DMS53 treated with DMSO at 0.1 percent for 48 hours (cell line): ENCODE results near the gene PIGA.

Source experiments
- DNase-seq: peaks from one replicate; lab custom pipeline; 2025; ENCODE audit not compliant: unreplicated experiment; lab: John Stamatoyannopoulos, UW

The PIGA gene, protein sequence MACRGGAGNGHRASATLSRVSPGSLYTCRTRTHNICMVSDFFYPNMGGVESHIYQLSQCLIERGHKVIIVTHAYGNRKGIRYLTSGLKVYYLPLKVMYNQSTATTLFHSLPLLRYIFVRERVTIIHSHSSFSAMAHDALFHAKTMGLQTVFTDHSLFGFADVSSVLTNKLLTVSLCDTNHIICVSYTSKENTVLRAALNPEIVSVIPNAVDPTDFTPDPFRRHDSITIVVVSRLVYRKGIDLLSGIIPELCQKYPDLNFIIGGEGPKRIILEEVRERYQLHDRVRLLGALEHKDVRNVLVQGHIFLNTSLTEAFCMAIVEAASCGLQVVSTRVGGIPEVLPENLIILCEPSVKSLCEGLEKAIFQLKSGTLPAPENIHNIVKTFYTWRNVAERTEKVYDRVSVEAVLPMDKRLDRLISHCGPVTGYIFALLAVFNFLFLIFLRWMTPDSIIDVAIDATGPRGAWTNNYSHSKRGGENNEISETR

DNA sequence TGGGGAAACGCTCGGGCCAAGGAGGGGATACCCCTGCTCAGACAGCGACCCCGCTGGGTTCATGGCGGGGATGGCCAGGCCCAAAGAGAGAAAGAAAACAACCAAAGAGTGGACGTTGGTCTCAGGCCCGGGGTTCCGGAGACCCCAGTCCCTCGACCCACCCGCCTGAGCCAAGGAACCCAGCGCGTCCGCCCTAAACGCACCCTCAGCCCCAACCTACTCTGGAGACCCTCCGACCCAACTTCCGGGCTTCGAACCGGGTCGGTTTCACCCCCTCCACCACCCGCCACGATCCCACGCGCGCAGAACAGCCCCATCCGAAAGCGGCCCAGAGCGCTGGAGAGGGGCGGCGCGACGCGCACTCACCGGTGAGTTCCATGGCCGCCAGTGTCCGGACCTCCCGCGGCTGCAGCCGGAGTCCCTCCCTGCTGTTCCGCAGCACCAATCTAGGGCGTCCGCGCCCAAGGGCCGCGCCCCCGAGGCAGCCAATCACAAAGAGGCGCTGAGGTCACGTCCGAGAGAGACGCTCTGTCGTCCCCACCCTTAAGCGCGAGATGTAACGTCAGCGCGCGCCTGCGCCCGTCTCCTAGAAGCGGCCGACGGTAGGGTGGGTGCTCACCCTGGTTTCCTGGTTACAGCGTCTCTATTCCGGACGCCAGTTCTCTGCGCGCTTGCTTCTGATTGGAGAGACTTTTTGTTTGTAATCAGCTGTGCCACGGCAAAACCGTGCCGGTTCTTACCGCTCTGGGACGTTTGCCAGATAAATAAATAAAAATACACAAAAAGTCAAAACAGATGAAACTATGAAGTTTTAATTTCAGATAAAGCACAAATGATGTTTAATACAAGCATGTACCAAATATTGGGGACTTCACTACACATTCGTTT is at the start of gene PIGA:
Gene PIGA, minus strand, starts transcription at position 389 of the 888 bp plus-strand sequence. CDS start 3,593 bp downstream, outside the sequence.
- DNase-seq = peak; percentile 87

GRCh38 chrX:15384304-15384703 is 49.0 kb upstream of the PIGA start, which contains the start of gene VEGFD:
Gene VEGFD, minus strand, starts transcription at chrX:15384413. Its CDS starts 467 bp downstream, at chrX:15383946.
- no peak for DNase-seq

- DNase-seq = no peak
These were observed 47.5 kb upstream of the PIGA start for GRCh38 chrX:15382813-15383212.

DNA sequence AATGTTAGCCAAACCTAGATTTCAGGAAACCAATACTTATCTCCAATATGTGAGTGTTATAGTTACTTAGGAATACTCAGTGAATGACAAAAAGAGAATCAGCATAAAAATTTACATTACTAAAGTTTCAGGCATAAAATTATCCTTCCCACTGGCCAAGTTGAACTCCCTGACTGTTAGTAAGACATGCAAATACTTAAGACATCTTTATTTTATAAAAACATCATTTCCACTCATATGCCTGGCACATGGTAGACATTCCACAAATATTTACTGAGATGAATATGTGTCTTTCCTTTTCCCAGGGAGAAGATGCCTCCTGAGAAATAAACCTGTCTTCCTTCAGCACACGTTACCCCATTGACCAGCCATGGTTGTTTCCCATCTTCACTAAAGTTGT is 41.6 kb upstream of the PIGA start:
- no peak for DNase-seq

GRCh38 chrX:15373976-15374375 is 38.7 kb upstream of the PIGA start:
- no peak for DNase-seq

- no peak for DNase-seq
These were observed 31.4 kb upstream of the PIGA start for GRCh38 chrX:15366506-15367352.

DNA sequence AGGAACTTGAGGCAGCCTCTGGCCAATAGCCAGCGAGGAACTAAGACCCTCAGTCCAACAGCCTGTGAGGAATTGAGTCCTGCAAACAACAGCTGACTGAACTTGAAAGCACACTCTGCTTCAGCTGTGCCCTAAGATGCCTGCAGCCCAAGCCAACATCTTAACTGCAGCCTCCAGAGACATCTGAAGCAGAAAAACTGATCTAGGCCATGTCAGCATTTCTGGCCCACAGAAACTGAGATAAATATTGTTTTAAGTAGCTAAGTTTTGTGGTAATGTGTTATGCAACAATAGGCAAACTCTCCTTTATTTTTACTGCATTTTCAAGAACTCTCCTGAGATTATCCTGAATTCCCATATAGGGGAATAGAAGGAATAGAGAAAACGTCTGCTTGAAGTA is 24.4 kb upstream of the PIGA start:
- DNase-seq = no peak

DNA sequence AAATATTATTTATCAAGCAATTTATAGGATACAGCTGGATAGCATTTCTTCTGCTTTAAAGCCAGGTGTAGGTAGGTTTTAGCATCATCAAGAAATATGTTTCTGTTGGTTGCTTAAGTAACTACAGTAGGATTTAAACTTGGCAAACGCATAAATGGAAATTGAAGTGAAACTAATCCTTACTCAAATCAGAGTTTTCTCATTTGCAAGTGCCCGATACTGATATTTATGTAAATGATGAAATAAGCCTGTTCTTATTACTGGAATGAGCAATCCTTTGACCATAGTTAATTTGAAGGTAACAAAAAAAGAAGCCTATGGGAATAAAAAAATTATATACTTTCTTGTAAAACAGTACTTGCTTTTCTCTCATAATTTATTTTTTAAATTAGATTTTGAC is 23.2 kb upstream of the PIGA start:
- DNase-seq = no peak

DNA sequence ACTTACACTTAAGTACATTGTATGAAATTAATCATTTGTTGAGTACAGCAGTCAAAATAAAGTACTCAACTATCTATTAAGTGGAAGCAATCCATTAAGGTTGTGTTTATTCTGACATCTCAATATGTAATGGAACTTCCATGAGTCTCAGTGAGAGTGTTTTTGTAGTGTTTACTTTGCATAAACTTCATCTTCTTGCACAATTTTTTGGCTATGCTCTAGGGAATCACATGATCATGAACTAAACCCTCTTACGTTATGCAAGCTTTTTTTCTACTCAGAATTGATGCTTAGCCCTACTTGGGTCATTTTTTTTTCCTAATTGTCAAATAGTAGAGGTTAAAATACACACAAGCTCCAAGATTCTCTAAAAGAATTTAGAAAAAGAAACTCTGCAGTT is 21.1 kb upstream of the PIGA start:
- DNase-seq = no peak

DNA sequence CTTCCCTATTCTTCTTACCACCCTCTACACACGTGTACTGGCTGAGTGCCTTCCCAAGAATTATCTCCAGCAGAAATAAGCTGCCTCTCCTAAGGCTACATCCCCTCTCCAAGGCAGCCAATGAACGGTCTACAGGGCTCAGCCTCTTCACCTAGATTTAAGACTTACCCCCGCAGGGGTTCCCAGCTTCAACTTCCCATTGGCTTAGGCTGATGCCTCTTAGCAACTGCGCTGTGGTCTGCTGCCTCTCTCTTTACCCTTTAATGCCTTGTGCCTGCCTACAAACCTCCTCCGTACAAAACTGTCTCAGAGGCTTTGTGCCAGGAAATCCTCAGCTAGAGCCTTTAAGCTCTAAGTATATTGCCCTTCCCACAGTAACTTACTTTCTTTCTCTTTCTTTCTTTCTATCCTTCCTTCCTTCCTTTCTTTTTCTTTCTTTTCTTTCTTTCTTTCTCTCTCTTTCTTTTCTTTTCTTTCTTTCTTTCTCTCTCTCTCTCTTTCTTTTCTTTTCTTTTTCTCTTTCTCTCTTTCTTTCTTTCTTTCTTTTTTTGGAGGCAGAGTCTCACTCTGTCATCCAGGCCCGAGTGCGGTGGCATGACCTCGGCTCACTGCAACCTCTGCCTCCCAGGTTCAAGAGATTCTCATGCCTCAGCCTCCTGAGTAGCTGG is 15.1 kb upstream of the PIGA start:
- no peak for DNase-seq

DNA sequence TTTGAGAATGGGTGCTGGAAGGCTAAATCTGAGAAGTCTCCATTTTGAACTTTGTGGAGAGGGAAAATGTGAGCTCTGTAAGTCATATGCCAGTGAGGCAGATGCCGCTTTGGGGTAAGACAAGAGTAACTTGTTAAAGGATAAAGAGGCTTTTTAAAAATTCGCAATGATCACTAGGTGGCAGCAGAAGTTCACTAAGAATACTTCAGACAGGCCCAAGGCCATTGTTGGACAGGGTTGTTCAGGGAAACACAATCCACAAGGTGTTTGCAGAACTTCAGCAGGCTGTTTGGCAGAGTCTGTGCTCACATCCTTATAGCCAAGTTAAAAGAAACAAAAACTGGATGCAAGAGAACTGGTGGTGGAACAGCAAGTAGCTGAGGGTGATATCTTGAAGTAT is 13.7 kb upstream of the PIGA start:
- DNase-seq = peak; percentile 63

DNA sequence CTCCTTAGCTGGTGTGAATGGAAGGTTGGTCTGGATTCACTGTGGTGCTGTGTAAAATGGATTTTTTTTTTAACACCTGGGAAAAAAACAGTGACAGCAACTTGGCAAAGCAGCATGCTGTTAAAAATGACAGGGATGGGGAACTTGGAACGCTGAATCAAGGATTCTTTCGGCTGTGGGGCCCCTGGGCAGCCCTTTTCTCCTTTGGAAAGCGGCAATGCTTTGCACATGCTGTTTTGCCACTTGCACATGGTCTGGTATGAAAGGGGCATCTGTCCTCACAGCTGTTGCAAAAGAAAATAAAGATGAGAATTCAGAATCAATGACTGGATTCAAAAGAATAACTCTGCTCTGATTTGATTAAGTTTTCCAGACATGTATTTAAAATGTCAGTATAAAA is 10.7 kb upstream of the PIGA start:
- no peak for DNase-seq

- no peak for DNase-seq
These were observed 8.8 kb upstream of the PIGA start for GRCh38 chrX:15344106-15344505.

DNA sequence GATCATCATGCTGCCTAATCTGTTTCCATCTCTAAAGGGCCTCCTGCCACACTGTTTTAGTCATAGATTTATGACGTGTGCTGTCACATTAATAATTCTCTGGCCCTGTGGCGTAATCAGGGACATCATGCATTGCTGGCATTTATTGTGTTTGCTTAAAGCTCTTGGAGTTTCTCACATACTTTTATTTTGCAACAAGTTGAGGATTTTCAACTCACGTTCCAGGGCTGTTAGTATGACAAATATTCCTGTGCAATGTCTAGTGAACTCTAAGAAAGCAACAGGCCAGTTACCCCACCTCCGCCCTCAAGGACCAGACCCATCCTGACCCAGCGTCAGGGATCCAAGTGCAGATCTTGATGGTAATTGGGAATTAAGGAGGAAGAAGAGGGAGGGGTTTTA is 7.8 kb upstream of the PIGA start:
- no peak for DNase-seq

DNA sequence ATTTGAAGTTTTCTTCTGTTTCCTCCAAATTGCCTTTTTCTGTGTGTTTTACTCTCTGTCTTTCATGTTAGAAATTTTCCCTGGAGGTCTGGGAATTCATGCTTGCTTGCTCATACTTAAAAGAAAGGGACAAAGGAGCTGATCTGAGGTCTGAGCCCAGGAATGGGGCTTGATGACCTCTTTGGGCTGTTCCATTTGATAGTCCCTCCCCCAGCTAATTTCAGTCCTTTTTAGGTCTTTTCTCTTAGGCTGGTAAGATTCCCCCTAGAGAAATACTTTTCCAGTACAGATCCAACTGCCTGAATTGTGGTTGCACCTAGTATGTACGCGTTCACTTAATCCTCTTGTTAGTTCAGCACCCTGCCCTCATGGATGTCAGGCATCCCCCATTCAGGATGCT is 5.5 kb upstream of the PIGA start:
- no peak for DNase-seq

- DNase-seq = peak; percentile 53
These were observed 695 bp upstream of the PIGA start for GRCh38 chrX:15336023-15336413.

GRCh38 chrX:15334561-15334960 is 762 bp downstream of the PIGA start:
- DNase-seq = peak; percentile 1

GRCh38 chrX:15328821-15329220 is 6.5 kb downstream of the PIGA start:
- DNase-seq = no peak

DNA sequence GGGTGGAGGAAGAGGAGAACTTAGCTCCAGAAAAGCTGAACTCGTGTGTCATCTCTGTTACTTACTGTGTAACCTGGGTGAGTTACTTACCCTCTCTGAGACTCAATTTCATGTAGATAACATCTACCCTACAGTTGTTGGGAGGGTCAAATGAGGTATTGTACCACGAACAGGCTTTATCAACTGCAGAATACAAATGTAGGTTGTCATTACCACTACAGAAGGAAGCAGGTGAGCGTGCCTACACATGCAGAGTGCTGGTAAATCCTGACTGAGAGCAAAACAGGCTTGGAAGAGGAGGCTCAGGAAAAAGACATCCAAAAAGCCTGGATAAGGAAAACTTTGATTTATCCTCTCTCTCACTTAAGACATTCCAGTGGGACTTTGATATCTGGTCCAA is 7.2 kb downstream of the PIGA start:
- no peak for DNase-seq

DNA sequence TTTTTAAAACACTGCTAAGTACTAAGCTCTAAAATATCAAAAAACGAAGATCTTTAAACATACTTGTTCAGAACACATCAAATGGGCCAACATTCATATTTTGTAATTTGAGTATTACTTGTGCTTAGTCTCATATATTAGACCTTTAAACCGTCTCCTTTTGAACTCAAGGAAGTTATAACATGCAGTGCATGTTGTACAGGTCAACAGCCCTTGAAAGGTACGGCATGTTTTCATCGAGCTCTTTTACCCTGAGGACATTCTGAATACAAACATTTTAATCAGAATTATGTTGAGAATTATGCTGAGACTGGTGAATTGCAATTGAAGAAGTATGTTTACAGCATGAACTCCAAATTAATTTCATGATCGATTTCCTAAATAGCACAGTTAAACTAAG is 12.9 kb downstream of the PIGA start:
- DNase-seq = no peak
